ENCODE measurements around the gene RPS6KA2. TPM values are rescaled to one million over a fixed set of nuclear protein-coding genes. Genes with fewer than 3 reads are reported as not detected.

Gene RPS6KA2
- polyA plus RNA-seq, 2 donors, result 5.7 to 8.7 TPM

DNA sequence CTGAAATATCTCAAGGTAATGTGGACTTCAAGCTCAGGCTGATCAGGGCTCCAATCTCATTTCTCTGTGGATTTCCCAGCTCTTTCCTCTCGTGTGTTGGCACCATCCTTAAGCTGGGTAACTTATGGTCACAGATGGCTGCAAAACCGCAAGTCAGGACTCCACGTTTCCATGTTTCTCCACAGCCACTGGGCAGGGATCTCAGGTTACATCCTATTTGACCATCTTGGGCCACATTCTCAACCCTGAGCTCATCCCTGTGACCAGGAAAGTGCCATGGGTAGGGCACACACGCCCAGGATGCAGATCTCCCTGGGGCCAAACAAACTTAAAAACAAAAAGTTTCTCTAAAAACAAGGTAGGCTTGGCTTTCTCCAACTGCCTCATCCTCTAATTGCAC, 15.4 kb downstream of the RPS6KA2 start:
- 68 to 81% methylated on average over 4 of the region's 4 CpGs for WGBS, 2 donors
- Histone ChIP-seq H3K36me3 (ENCODE audit: control insufficient read depth in 2 of 2, insufficient read depth in 2 of 2, low read length in 1 of 2) (no peaks in the 10 kb centered on the region), H3K9me3 (ENCODE audit: control insufficient read depth in 2 of 2, insufficient read depth in 1 of 2, low read depth in 1 of 2, low read length in 1 of 2) (no peaks in the 10 kb centered on the region), H3K4me3 (ENCODE audit: low read depth in 1 of 2, low read length in 2 of 2) (no peak overlapping the region), H3K27ac (ENCODE audit: low read depth in 2 of 2, low read length in 1 of 2) (no peak overlapping the region), H3K4me1 (ENCODE audit: control insufficient read depth in 2 of 2, insufficient read depth in 2 of 2, low read length in 1 of 2) (peaks cover 2 to 8% of the 10 kb centered on the region in 2 donors), H3K27me3 (ENCODE audit: control insufficient read depth in 1 of 2, insufficient read depth in 2 of 2, low read length in 2 of 2) (no peaks in the 10 kb centered on the region)

DNA sequence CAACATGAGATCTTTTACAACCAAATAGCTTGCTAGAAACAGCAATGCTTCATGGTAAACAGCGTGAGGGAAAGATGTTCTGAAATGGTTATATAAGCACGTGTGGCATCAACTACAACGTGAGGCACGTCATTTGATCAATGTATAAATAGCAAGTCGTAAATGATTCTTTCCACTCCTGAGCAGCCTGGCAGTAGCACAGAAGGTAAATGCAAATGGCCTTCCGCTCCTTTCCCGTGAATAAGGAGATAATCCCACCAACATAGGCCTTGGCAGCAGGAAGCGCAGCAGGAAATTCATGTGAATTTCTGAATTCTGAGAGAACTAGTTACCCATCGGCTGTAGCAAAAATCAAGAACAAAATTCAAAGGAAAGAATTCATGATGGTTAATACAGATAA, 17.0 kb downstream of the RPS6KA2 start:
- Histone ChIP-seq H3K27me3 (ENCODE audit: control insufficient read depth in 1 of 2, insufficient read depth in 2 of 2, low read length in 2 of 2) (no peaks in the 10 kb centered on the region), H3K4me1 (ENCODE audit: control insufficient read depth in 2 of 2, insufficient read depth in 2 of 2, low read length in 1 of 2) (peaks cover 0 to 5% of the 10 kb centered on the region in 2 donors), H3K4me3 (ENCODE audit: low read depth in 1 of 2, low read length in 2 of 2) (no peak overlapping the region), H3K9me3 (ENCODE audit: control insufficient read depth in 2 of 2, insufficient read depth in 1 of 2, low read depth in 1 of 2, low read length in 1 of 2) (no peaks in the 10 kb centered on the region), H3K36me3 (ENCODE audit: control insufficient read depth in 2 of 2, insufficient read depth in 2 of 2, low read length in 1 of 2) (no peaks in the 10 kb centered on the region), H3K27ac (ENCODE audit: low read depth in 2 of 2, low read length in 1 of 2) (no peak overlapping the region)
- 90 to 91% methylated on average over 9 of the region's 9 CpGs for WGBS, 2 donors

DNA sequence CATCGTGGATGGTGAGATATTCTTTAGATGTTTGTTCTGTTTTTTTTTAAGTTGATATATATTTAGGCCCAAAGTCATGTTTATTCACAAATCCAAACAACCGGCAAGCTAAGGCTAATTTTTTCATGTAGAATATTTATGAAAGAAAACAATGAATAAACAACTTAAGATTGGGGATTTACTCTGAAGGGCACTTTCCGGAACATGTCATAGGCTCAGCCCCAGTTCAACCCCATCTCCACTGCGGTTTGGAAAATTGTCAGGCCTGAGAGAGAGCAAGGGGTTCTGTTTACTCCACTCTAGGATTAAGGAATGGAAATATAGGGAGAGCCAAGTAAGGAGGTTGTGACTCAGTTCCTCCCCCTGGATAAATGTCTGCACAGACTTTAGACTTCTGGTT, 18.3 kb downstream of the RPS6KA2 start:
- H3K9me3 ChIP-seq (ENCODE audit: control insufficient read depth in 2 of 2, insufficient read depth in 1 of 2, low read depth in 1 of 2, low read length in 1 of 2), result no peaks in the 10 kb centered on the region
- no peaks in the 10 kb centered on the region for H3K36me3 ChIP-seq (ENCODE audit: control insufficient read depth in 2 of 2, insufficient read depth in 2 of 2, low read length in 1 of 2)
- no peak overlapping the region for H3K4me3 ChIP-seq (ENCODE audit: low read depth in 1 of 2, low read length in 2 of 2)
- WGBS, 2 donors, result 69 to 81% methylated on average over 4 of the region's 4 CpGs
- no peaks in the 10 kb centered on the region for H3K27me3 ChIP-seq (ENCODE audit: control insufficient read depth in 1 of 2, insufficient read depth in 2 of 2, low read length in 2 of 2)
- H3K4me1 ChIP-seq (ENCODE audit: control insufficient read depth in 2 of 2, insufficient read depth in 2 of 2, low read length in 1 of 2), result no peaks in the 10 kb centered on the region
- peak overlapping the region; percentile 13 to 29 for H3K27ac ChIP-seq (ENCODE audit: low read depth in 2 of 2, low read length in 1 of 2)

DNA sequence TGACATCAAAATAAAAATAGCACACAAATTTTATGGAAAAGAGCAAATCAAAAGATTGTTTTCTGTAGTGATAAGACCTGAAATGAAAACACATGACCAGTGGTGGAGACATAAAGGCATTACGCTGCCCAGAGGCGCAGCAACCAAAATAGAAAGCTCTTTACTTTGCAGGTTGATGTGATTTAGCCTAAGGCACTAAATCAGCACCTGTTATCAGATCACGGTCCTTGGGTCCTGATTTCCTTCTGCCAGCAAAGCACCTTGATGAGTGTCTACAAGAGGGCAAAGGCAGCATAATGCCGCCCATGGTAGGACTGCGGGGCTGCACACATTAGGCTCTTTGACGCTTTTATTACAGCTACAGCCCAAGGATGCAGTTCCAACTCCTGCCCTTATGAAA, 21.3 kb downstream of the RPS6KA2 start:
- Histone ChIP-seq H3K36me3 (ENCODE audit: control insufficient read depth in 2 of 2, insufficient read depth in 2 of 2, low read length in 1 of 2) (no peaks in the 10 kb centered on the region), H3K9me3 (ENCODE audit: control insufficient read depth in 2 of 2, insufficient read depth in 1 of 2, low read depth in 1 of 2, low read length in 1 of 2) (no peaks in the 10 kb centered on the region), H3K27ac (ENCODE audit: low read depth in 2 of 2, low read length in 1 of 2) (no peak overlapping the region), H3K27me3 (ENCODE audit: control insufficient read depth in 1 of 2, insufficient read depth in 2 of 2, low read length in 2 of 2) (no peaks in the 10 kb centered on the region), H3K4me3 (ENCODE audit: low read depth in 1 of 2, low read length in 2 of 2) (no peak overlapping the region), H3K4me1 (ENCODE audit: control insufficient read depth in 2 of 2, insufficient read depth in 2 of 2, low read length in 1 of 2) (no peaks in the 10 kb centered on the region)
- 91 to 92% methylated on average over 6 of the region's 6 CpGs for WGBS, 2 donors

DNA sequence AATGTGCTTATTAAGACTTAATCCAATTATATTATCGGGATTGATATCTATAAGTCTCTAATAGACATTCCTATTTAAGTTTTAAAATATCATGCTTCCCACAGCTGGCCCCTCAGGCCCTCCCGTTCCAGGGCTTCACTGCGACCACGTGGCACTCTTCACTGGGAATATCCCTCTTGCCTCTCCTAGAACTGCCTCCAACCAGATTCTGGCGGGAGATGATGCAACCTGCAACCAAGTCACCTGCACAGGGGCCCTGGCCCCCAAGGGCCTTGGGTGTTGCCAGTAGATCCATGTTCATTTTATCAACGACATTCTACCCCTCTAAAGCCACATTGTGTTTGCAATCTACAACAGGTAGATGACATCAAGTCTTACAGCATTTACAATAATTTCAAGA, 22.1 kb downstream of the RPS6KA2 start:
- 90 to 92% methylated on average over 6 of the region's 6 CpGs for WGBS, 2 donors
- Histone ChIP-seq H3K9me3 (ENCODE audit: control insufficient read depth in 2 of 2, insufficient read depth in 1 of 2, low read depth in 1 of 2, low read length in 1 of 2) (no peaks in the 10 kb centered on the region), H3K4me3 (ENCODE audit: low read depth in 1 of 2, low read length in 2 of 2) (no peak overlapping the region), H3K36me3 (ENCODE audit: control insufficient read depth in 2 of 2, insufficient read depth in 2 of 2, low read length in 1 of 2) (no peaks in the 10 kb centered on the region), H3K27ac (ENCODE audit: low read depth in 2 of 2, low read length in 1 of 2) (no peak overlapping the region), H3K27me3 (ENCODE audit: control insufficient read depth in 1 of 2, insufficient read depth in 2 of 2, low read length in 2 of 2) (no peaks in the 10 kb centered on the region), H3K4me1 (ENCODE audit: control insufficient read depth in 2 of 2, insufficient read depth in 2 of 2, low read length in 1 of 2) (no peaks in the 10 kb centered on the region)

DNA sequence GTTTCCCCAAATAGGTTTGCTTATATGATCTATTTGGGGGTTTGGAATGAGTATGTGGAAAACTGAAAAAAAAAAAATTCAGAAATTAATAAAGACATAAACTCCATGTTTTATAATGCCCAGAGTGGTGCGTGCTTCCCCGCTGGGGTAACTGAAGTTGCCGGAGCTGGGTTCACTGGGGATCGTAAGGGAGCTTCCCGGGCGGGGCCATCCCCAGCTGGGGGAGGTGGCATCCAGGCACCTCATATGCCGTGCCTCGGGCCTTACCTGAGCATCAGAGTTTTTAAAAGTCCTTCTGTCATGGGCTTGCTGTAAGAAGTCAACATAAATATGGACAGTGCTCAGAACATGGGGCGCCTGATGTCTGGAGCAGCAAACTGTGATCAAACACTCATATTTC, 22.7 kb downstream of the RPS6KA2 start:
- H3K4me1 ChIP-seq (ENCODE audit: control insufficient read depth in 2 of 2, insufficient read depth in 2 of 2, low read length in 1 of 2), result no peaks in the 10 kb centered on the region
- no peaks in the 10 kb centered on the region for H3K9me3 ChIP-seq (ENCODE audit: control insufficient read depth in 2 of 2, insufficient read depth in 1 of 2, low read depth in 1 of 2, low read length in 1 of 2)
- H3K36me3 ChIP-seq (ENCODE audit: control insufficient read depth in 2 of 2, insufficient read depth in 2 of 2, low read length in 1 of 2), result no peaks in the 10 kb centered on the region
- no peaks in the 10 kb centered on the region for H3K27me3 ChIP-seq (ENCODE audit: control insufficient read depth in 1 of 2, insufficient read depth in 2 of 2, low read length in 2 of 2)
- no peak overlapping the region for H3K4me3 ChIP-seq (ENCODE audit: low read depth in 1 of 2, low read length in 2 of 2)
- no peak overlapping the region for H3K27ac ChIP-seq (ENCODE audit: low read depth in 2 of 2, low read length in 1 of 2)
- 95 to 96% methylated on average over 9 of the region's 9 CpGs for WGBS, 2 donors

DNA sequence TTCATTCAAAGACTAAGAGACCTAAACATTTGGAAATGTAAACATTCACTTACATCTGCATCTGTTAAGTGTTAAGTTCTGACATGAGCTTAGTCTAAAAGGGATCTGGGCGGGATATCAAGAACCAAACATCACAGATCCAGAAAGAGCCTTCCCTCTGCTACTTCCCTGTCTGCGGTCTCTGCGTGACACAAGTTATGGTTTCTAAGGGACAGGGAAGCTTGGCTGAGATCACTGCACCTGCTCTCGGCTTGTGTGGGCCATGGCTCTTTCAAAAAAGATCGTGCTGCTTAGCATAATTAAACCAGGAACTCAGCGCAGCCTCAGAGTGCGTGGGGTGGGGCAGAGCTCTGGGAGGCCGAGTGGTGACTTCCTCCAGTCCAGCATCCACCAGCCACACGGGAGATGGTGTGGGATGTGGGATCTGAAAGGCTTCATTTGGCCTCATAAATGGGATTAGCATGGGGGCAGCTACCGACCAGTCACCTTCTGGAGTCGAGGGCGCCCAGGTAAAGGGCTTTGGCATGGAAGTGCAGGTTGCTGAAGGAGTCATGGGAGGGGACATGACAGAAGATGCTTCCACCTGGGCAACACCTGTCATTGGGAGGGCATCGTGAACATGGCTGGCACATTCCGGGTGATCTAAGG, 23.9 kb downstream of the RPS6KA2 start:
- Histone ChIP-seq H3K27me3 (ENCODE audit: control insufficient read depth in 1 of 2, insufficient read depth in 2 of 2, low read length in 2 of 2) (no peaks in the 10 kb centered on the region), H3K4me1 (ENCODE audit: control insufficient read depth in 2 of 2, insufficient read depth in 2 of 2, low read length in 1 of 2) (no peaks in the 10 kb centered on the region), H3K9me3 (ENCODE audit: control insufficient read depth in 2 of 2, insufficient read depth in 1 of 2, low read depth in 1 of 2, low read length in 1 of 2) (no peaks in the 10 kb centered on the region), H3K27ac (ENCODE audit: low read depth in 2 of 2, low read length in 1 of 2) (no peak overlapping the region), H3K4me3 (ENCODE audit: low read depth in 1 of 2, low read length in 2 of 2) (no peak overlapping the region), H3K36me3 (ENCODE audit: control insufficient read depth in 2 of 2, insufficient read depth in 2 of 2, low read length in 1 of 2) (no peaks in the 10 kb centered on the region)
- WGBS, 2 donors, result 86 to 91% methylated on average over 14 of the region's 14 CpGs

DNA sequence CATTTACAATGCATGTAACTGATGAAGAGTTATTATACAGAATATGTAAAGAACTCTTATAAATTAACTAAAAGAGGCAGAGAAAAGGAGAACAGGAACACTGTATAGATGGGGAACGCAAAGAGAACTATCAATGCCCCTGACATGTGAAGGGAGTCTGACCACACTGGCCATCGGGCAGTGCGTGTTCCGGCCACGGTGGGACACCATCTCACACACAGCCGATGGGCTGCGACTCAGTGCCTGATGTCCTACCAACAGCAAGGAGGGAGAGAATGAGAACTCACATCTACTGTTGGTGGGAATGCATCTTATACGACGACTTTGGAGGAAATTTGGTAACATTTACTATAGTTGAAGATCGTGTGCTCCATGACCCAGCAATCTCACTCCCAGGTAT, 25.1 kb downstream of the RPS6KA2 start:
- Histone ChIP-seq H3K4me1 (ENCODE audit: control insufficient read depth in 2 of 2, insufficient read depth in 2 of 2, low read length in 1 of 2) (no peaks in the 10 kb centered on the region), H3K27me3 (ENCODE audit: control insufficient read depth in 1 of 2, insufficient read depth in 2 of 2, low read length in 2 of 2) (no peaks in the 10 kb centered on the region), H3K4me3 (ENCODE audit: low read depth in 1 of 2, low read length in 2 of 2) (no peak overlapping the region), H3K27ac (ENCODE audit: low read depth in 2 of 2, low read length in 1 of 2) (no peak overlapping the region), H3K36me3 (ENCODE audit: control insufficient read depth in 2 of 2, insufficient read depth in 2 of 2, low read length in 1 of 2) (no peaks in the 10 kb centered on the region), H3K9me3 (ENCODE audit: control insufficient read depth in 2 of 2, insufficient read depth in 1 of 2, low read depth in 1 of 2, low read length in 1 of 2) (no peaks in the 10 kb centered on the region)
- 95 to 97% methylated on average over 10 of the region's 10 CpGs for WGBS, 2 donors

DNA sequence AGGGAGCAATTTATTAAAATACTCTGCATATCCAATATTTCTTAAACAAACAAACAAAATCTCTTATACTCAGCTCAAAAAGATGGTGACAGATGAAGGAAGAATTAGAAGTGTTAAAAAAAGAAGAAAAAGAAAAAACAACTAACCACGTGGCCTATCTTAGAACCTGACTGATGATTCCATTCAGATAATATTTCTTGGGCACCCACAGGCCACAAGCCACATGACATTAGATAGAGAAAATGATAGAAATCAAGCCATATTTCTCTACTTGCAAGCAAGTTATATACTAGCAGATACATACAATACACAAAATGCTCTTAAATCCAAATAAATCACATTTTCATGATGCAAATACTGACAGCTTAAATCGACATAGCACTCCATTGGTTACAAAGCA, 26.1 kb downstream of the RPS6KA2 start:
- 71 to 73% methylated on average over 2 of the region's 2 CpGs for WGBS, 2 donors
- Histone ChIP-seq H3K27ac (ENCODE audit: low read depth in 2 of 2, low read length in 1 of 2) (no peak overlapping the region), H3K9me3 (ENCODE audit: control insufficient read depth in 2 of 2, insufficient read depth in 1 of 2, low read depth in 1 of 2, low read length in 1 of 2) (no peaks in the 10 kb centered on the region), H3K27me3 (ENCODE audit: control insufficient read depth in 1 of 2, insufficient read depth in 2 of 2, low read length in 2 of 2) (no peaks in the 10 kb centered on the region), H3K4me3 (ENCODE audit: low read depth in 1 of 2, low read length in 2 of 2) (no peak overlapping the region), H3K4me1 (ENCODE audit: control insufficient read depth in 2 of 2, insufficient read depth in 2 of 2, low read length in 1 of 2) (no peaks in the 10 kb centered on the region), H3K36me3 (ENCODE audit: control insufficient read depth in 2 of 2, insufficient read depth in 2 of 2, low read length in 1 of 2) (no peaks in the 10 kb centered on the region)

DNA sequence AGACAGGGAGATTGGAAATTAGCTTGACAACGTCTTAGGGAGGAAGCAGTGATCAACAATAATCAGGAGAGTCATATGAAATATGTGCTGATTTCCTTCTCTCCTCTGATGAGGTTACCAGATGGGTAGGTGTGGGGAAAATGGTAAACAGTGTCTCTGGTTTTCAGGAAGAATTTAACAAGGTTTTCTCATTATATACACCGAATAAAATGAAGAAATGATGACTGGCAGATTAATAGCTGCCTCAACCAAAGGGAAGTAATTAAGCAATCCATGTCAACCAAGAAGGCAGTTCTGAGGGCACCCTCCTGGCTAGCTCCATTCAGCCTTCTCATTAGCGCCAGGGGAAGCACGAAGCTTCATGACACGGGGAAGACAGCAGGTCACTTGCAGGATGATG, 27.8 kb downstream of the RPS6KA2 start:
- Histone ChIP-seq H3K4me1 (ENCODE audit: control insufficient read depth in 2 of 2, insufficient read depth in 2 of 2, low read length in 1 of 2) (no peaks in the 10 kb centered on the region), H3K27me3 (ENCODE audit: control insufficient read depth in 1 of 2, insufficient read depth in 2 of 2, low read length in 2 of 2) (no peaks in the 10 kb centered on the region), H3K36me3 (ENCODE audit: control insufficient read depth in 2 of 2, insufficient read depth in 2 of 2, low read length in 1 of 2) (no peaks in the 10 kb centered on the region), H3K27ac (ENCODE audit: low read depth in 2 of 2, low read length in 1 of 2) (peak overlapping the region; percentile 36 to 46), H3K4me3 (ENCODE audit: low read depth in 1 of 2, low read length in 2 of 2) (no peak overlapping the region), H3K9me3 (ENCODE audit: control insufficient read depth in 2 of 2, insufficient read depth in 1 of 2, low read depth in 1 of 2, low read length in 1 of 2) (no peaks in the 10 kb centered on the region)
- 76 to 78% methylated on average over 5 of the region's 5 CpGs for WGBS, 2 donors
